ENCODE data around the gene ERCC6L.
"Not testable (repeated sequence)": the region's sequence is repeated elsewhere in the genome, so short reads cannot be mapped to it uniquely, and the experiment has no call there.

Gene ERCC6L

GRCh38 chrX:72253686-72254085 is 14.9 kb upstream of the ERCC6L start:
- no peak overlapping the region for H3K9ac ChIP-seq (ENCODE audit: low read depth in 1 of 2, low read length in 2 of 2)
- no peak overlapping the region for H3K4me3 ChIP-seq (ENCODE audit: low read depth in 1 of 2, low read length in 2 of 2)
- no peaks in the 10 kb centered on the region for H3K27me3 ChIP-seq (ENCODE audit: control insufficient read depth in 1 of 2, insufficient read depth in 2 of 2, low read length in 2 of 2)
- no peaks in the 10 kb centered on the region for H3K4me1 ChIP-seq (ENCODE audit: control insufficient read depth in 1 of 2, insufficient read depth in 2 of 2, low read length in 2 of 2)
- no peak overlapping the region for H3K27ac ChIP-seq (ENCODE audit: low read depth, low read length)
- no peaks in the 10 kb centered on the region for H3K36me3 ChIP-seq (ENCODE audit: control insufficient read depth in 1 of 2, insufficient read depth in 2 of 2, low read length in 2 of 2)
- no peaks in the 10 kb centered on the region for H3K9me3 ChIP-seq (ENCODE audit: control insufficient read depth in 1 of 2, low read length in 2 of 2)

GRCh38 chrX:72247206-72247942 is 8.5 kb upstream of the ERCC6L start:
- no peaks in the 10 kb centered on the region for H3K36me3 ChIP-seq (ENCODE audit: control insufficient read depth in 1 of 2, insufficient read depth in 2 of 2, low read length in 2 of 2)
- H3K27ac ChIP-seq (ENCODE audit: low read depth, low read length), result no peak overlapping the region
- H3K27me3 ChIP-seq (ENCODE audit: control insufficient read depth in 1 of 2, insufficient read depth in 2 of 2, low read length in 2 of 2), result no peaks in the 10 kb centered on the region
- H3K9ac ChIP-seq (ENCODE audit: low read depth in 1 of 2, low read length in 2 of 2), result no peak overlapping the region
- H3K9me3 ChIP-seq (ENCODE audit: control insufficient read depth in 1 of 2, low read length in 2 of 2), result no peaks in the 10 kb centered on the region
- H3K4me1 ChIP-seq (ENCODE audit: control insufficient read depth in 1 of 2, insufficient read depth in 2 of 2, low read length in 2 of 2), result peaks cover 4 to 5% of the 10 kb centered on the region in 2 donors
- H3K4me3 ChIP-seq (ENCODE audit: low read depth in 1 of 2, low read length in 2 of 2), result no peak overlapping the region

GRCh38 chrX:72245461-72246089 is 6.7 kb upstream of the ERCC6L start:
- Histone ChIP-seq H3K9ac (ENCODE audit: low read depth in 1 of 2, low read length in 2 of 2) (no peak overlapping the region), H3K36me3 (ENCODE audit: control insufficient read depth in 1 of 2, insufficient read depth in 2 of 2, low read length in 2 of 2) (no peaks in the 10 kb centered on the region), H3K27me3 (ENCODE audit: control insufficient read depth in 1 of 2, insufficient read depth in 2 of 2, low read length in 2 of 2) (no peaks in the 10 kb centered on the region), H3K27ac (ENCODE audit: low read depth, low read length) (no peak overlapping the region), H3K4me1 (ENCODE audit: control insufficient read depth in 1 of 2, insufficient read depth in 2 of 2, low read length in 2 of 2) (peaks cover 4 to 5% of the 10 kb centered on the region in 2 donors), H3K4me3 (ENCODE audit: low read depth in 1 of 2, low read length in 2 of 2) (no peak overlapping the region), H3K9me3 (ENCODE audit: control insufficient read depth in 1 of 2, low read length in 2 of 2) (no peaks in the 10 kb centered on the region)

- H3K4me1 ChIP-seq (ENCODE audit: control insufficient read depth in 1 of 2, insufficient read depth in 2 of 2, low read length in 2 of 2), result peaks cover 6 to 7% of the 10 kb centered on the region in 2 donors
- H3K27ac ChIP-seq (ENCODE audit: low read depth, low read length), result no peak overlapping the region
- no peaks in the 10 kb centered on the region for H3K9me3 ChIP-seq (ENCODE audit: control insufficient read depth in 1 of 2, low read length in 2 of 2)
- H3K36me3 ChIP-seq (ENCODE audit: control insufficient read depth in 1 of 2, insufficient read depth in 2 of 2, low read length in 2 of 2), result no peaks in the 10 kb centered on the region
- H3K9ac ChIP-seq (ENCODE audit: low read depth in 1 of 2, low read length in 2 of 2), result no peak overlapping the region
- H3K4me3 ChIP-seq (ENCODE audit: low read depth in 1 of 2, low read length in 2 of 2), result no peak overlapping the region
- H3K27me3 ChIP-seq (ENCODE audit: control insufficient read depth in 1 of 2, insufficient read depth in 2 of 2, low read length in 2 of 2), result no peaks in the 10 kb centered on the region
These were observed 4.6 kb upstream of the ERCC6L start for GRCh38 chrX:72243472-72243871.

- no peaks in the 10 kb centered on the region for H3K27me3 ChIP-seq (ENCODE audit: control insufficient read depth in 1 of 2, insufficient read depth in 2 of 2, low read length in 2 of 2)
- H3K4me3 ChIP-seq (ENCODE audit: low read depth in 1 of 2, low read length in 2 of 2), result no peak overlapping the region
- H3K4me1 ChIP-seq (ENCODE audit: control insufficient read depth in 1 of 2, insufficient read depth in 2 of 2, low read length in 2 of 2), result peaks cover 5 to 7% of the 10 kb centered on the region in 2 donors
- no peak overlapping the region for H3K9ac ChIP-seq (ENCODE audit: low read depth in 1 of 2, low read length in 2 of 2)
- H3K27ac ChIP-seq (ENCODE audit: low read depth, low read length), result no peak overlapping the region
- H3K36me3 ChIP-seq (ENCODE audit: control insufficient read depth in 1 of 2, insufficient read depth in 2 of 2, low read length in 2 of 2), result no peaks in the 10 kb centered on the region
- H3K9me3 ChIP-seq (ENCODE audit: control insufficient read depth in 1 of 2, low read length in 2 of 2), result no peaks in the 10 kb centered on the region
These were observed 2.1 kb upstream of the ERCC6L start for GRCh38 chrX:72240976-72241375.

- Histone ChIP-seq H3K36me3 (ENCODE audit: control insufficient read depth in 1 of 2, insufficient read depth in 2 of 2, low read length in 2 of 2) (no peaks in the 10 kb centered on the region), H3K27me3 (ENCODE audit: control insufficient read depth in 1 of 2, insufficient read depth in 2 of 2, low read length in 2 of 2) (no peaks in the 10 kb centered on the region), H3K4me1 (ENCODE audit: control insufficient read depth in 1 of 2, insufficient read depth in 2 of 2, low read length in 2 of 2) (peaks cover 5 to 7% of the 10 kb centered on the region in 2 donors), H3K9ac (ENCODE audit: low read depth in 1 of 2, low read length in 2 of 2) (peak overlapping the region in 1 of 2 donors; percentile 43), H3K27ac (ENCODE audit: low read depth, low read length) (no peak overlapping the region), H3K9me3 (ENCODE audit: control insufficient read depth in 1 of 2, low read length in 2 of 2) (no peaks in the 10 kb centered on the region), H3K4me3 (ENCODE audit: low read depth in 1 of 2, low read length in 2 of 2) (peak overlapping the region; percentile 63 to 68)
These were observed 644 bp downstream of the ERCC6L start for GRCh38 chrX:72238183-72238582.

- Histone ChIP-seq H3K9me3 (ENCODE audit: control insufficient read depth in 1 of 2, low read length in 2 of 2) (no peaks in the 10 kb centered on the region), H3K27me3 (ENCODE audit: control insufficient read depth in 1 of 2, insufficient read depth in 2 of 2, low read length in 2 of 2) (no peaks in the 10 kb centered on the region), H3K36me3 (ENCODE audit: control insufficient read depth in 1 of 2, insufficient read depth in 2 of 2, low read length in 2 of 2) (no peaks in the 10 kb centered on the region), H3K27ac (ENCODE audit: low read depth, low read length) (no peak overlapping the region), H3K4me3 (ENCODE audit: low read depth in 1 of 2, low read length in 2 of 2) (no peak overlapping the region), H3K9ac (ENCODE audit: low read depth in 1 of 2, low read length in 2 of 2) (no peak overlapping the region), H3K4me1 (ENCODE audit: control insufficient read depth in 1 of 2, insufficient read depth in 2 of 2, low read length in 2 of 2) (peaks cover 5 to 7% of the 10 kb centered on the region in 2 donors)
These were observed 2.0 kb downstream of the ERCC6L start for GRCh38 chrX:72236841-72237240.

- Histone ChIP-seq H3K4me3 (ENCODE audit: low read depth in 1 of 2, low read length in 2 of 2) (no peak overlapping the region), H3K27me3 (ENCODE audit: control insufficient read depth in 1 of 2, insufficient read depth in 2 of 2, low read length in 2 of 2) (no peaks in the 10 kb centered on the region), H3K9ac (ENCODE audit: low read depth in 1 of 2, low read length in 2 of 2) (no peak overlapping the region), H3K9me3 (ENCODE audit: control insufficient read depth in 1 of 2, low read length in 2 of 2) (no peaks in the 10 kb centered on the region), H3K27ac (ENCODE audit: low read depth, low read length) (no peak overlapping the region), H3K4me1 (ENCODE audit: control insufficient read depth in 1 of 2, insufficient read depth in 2 of 2, low read length in 2 of 2) (no peaks in the 10 kb centered on the region), H3K36me3 (ENCODE audit: control insufficient read depth in 1 of 2, insufficient read depth in 2 of 2, low read length in 2 of 2) (no peaks in the 10 kb centered on the region)
These were observed 8.5 kb downstream of the ERCC6L start for GRCh38 chrX:72230290-72230689.

- H3K27ac ChIP-seq (ENCODE audit: low read depth, low read length); H3K27me3 ChIP-seq (ENCODE audit: control insufficient read depth in 1 of 2, insufficient read depth in 2 of 2, low read length in 2 of 2); H3K9me3 ChIP-seq (ENCODE audit: control insufficient read depth in 1 of 2, low read length in 2 of 2); H3K36me3 ChIP-seq (ENCODE audit: control insufficient read depth in 1 of 2, insufficient read depth in 2 of 2, low read length in 2 of 2); H3K4me1 ChIP-seq (ENCODE audit: control insufficient read depth in 1 of 2, insufficient read depth in 2 of 2, low read length in 2 of 2); H3K9ac ChIP-seq (ENCODE audit: low read depth in 1 of 2, low read length in 2 of 2); H3K4me3 ChIP-seq (ENCODE audit: low read depth in 1 of 2, low read length in 2 of 2): not testable (repeated sequence)
These were observed 18.5 kb downstream of the ERCC6L start for GRCh38 chrX:72220375-72220774.

GRCh38 chrX:72216973-72217372 is 21.9 kb downstream of the ERCC6L start:
- H3K4me3 ChIP-seq (ENCODE audit: low read depth in 1 of 2, low read length in 2 of 2), result no peak overlapping the region
- no peaks in the 10 kb centered on the region for H3K4me1 ChIP-seq (ENCODE audit: control insufficient read depth in 1 of 2, insufficient read depth in 2 of 2, low read length in 2 of 2)
- H3K9ac ChIP-seq (ENCODE audit: low read depth in 1 of 2, low read length in 2 of 2), result no peak overlapping the region
- H3K9me3 ChIP-seq (ENCODE audit: control insufficient read depth in 1 of 2, low read length in 2 of 2), result no peaks in the 10 kb centered on the region
- no peaks in the 10 kb centered on the region for H3K36me3 ChIP-seq (ENCODE audit: control insufficient read depth in 1 of 2, insufficient read depth in 2 of 2, low read length in 2 of 2)
- H3K27ac ChIP-seq (ENCODE audit: low read depth, low read length), result no peak overlapping the region
- no peaks in the 10 kb centered on the region for H3K27me3 ChIP-seq (ENCODE audit: control insufficient read depth in 1 of 2, insufficient read depth in 2 of 2, low read length in 2 of 2)
